Muscle layer of duodenum (tissue), 2 donors: ENCODE measurements around the gene RCE1.
"Not testable (repeated sequence)": the region's sequence is repeated elsewhere in the genome, so short reads cannot be mapped to it uniquely, and the experiment has no call there.

Experiments
- H3K27ac ChIP-seq: one replicate; pipeline ENCODE4 v1.7.0; 2013; ENCODE audit warnings: mild to moderate bottlenecking, low read length
- H3K27me3 ChIP-seq: one replicate; pipeline ENCODE4 v1.7.0; 2013; ENCODE audit warnings: low read depth, mild to moderate bottlenecking, control low read depth, low read length
- H3K36me3 ChIP-seq, 2 donors: one replicate each; pipeline ENCODE4 v1.7.0; 2013; ENCODE audit warnings: low read length in 2 of 2, control low read depth in 1 of 2, mild to moderate bottlenecking in 1 of 2; ENCODE audit not compliant: insufficient read depth in 2 of 2, control insufficient read depth in 1 of 2
- H3K4me1 ChIP-seq, 2 donors: one replicate each; pipeline ENCODE4 v1.7.0; 2013; ENCODE audit warnings: low read length in 2 of 2, mild to moderate bottlenecking in 2 of 2, control low read depth in 1 of 2, moderate library complexity in 1 of 2; ENCODE audit not compliant: insufficient read depth in 2 of 2, control insufficient read depth in 1 of 2
- H3K4me3 ChIP-seq, 2 donors: one replicate each; pipeline ENCODE4 v1.7.0; 2013; ENCODE audit warnings: low read length in 2 of 2, low read depth in 1 of 2, mild to moderate bottlenecking in 1 of 2
- H3K9me3 ChIP-seq, 2 donors: one replicate each; pipeline ENCODE4 v1.7.0; 2013; ENCODE audit warnings: low read length in 2 of 2, control low read depth in 1 of 2, mild to moderate bottlenecking in 1 of 2; ENCODE audit not compliant: control insufficient read depth in 1 of 2
- donor health status: healthy.

The RCE1 gene

GRCh38 chr11:66842896-66843775 is at the start of gene RCE1:
TSS of gene RCE1 (plus strand) at chr11:66843441. CDS start at chr11:66843456, 15 bp downstream.
- no peaks in the 10 kb centered on the region for H3K27me3 ChIP-seq
- H3K27ac ChIP-seq: peak within 1 kb of the TSS; percentile 92

GRCh38 chr11:66799815-66800214 is 43.4 kb upstream of the RCE1 start:
- H3K27me3 ChIP-seq, H3K4me3 ChIP-seq: not testable (repeated sequence)

More at GRCh38 chr11:66842896-66843775, at the start of gene RCE1:
- H3K4me1 ChIP-seq: peaks cover 13 to 24% of the 10 kb centered on the region in 2 donors
- H3K4me3 ChIP-seq: peak within 1 kb of the TSS; percentile 78 to 93
- H3K9me3 ChIP-seq: no peaks in the 10 kb centered on the region
- peaks cover 17 to 49% of the 10 kb centered on the region in 2 donors for H3K36me3 ChIP-seq

GRCh38 chr11:66800720-66801428 is 42.4 kb upstream of the RCE1 start:
- Histone ChIP-seq H3K4me3 (no peak overlapping the region), H3K27me3 (no peaks in the 10 kb centered on the region), H3K4me1 (no peaks in the 10 kb centered on the region), H3K27ac (no peak overlapping the region), H3K36me3 (peaks cover 0 to 4% of the 10 kb centered on the region in 2 donors), H3K9me3 (no peaks in the 10 kb centered on the region)

More at GRCh38 chr11:66799815-66800214, 43.4 kb upstream of the RCE1 start:
- not testable (repeated sequence) for H3K36me3 ChIP-seq, H3K4me1 ChIP-seq, H3K27ac ChIP-seq, H3K9me3 ChIP-seq

DNA sequence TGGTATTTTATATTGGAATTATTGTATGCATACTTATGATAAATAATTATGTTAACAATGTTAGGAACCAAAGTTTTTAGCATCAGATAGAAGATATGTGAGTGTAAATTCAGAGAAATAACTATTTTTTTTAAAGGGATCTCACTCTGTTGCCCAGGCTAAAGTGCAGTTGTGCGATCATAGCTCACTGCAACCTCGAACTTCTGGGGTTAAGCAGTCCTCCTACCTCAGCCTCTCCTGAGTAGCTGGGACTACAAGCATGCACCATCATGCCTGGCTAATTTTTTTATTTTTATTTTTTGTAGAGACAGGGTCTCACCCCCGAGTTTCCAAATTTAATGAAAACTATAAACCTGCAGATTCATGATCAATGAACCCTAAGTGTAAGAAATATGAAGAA is 33.6 kb upstream of the RCE1 start:
- Histone ChIP-seq H3K4me1 (no peaks in the 10 kb centered on the region), H3K9me3 (no peaks in the 10 kb centered on the region), H3K27ac (no peak overlapping the region), H3K4me3 (no peak overlapping the region), H3K36me3 (peaks cover 3% of the 10 kb centered on the region in 2 donors), H3K27me3 (no peaks in the 10 kb centered on the region)

GRCh38 chr11:66810576-66811185 is 32.6 kb upstream of the RCE1 start:
- no peak overlapping the region for H3K27ac ChIP-seq

DNA sequence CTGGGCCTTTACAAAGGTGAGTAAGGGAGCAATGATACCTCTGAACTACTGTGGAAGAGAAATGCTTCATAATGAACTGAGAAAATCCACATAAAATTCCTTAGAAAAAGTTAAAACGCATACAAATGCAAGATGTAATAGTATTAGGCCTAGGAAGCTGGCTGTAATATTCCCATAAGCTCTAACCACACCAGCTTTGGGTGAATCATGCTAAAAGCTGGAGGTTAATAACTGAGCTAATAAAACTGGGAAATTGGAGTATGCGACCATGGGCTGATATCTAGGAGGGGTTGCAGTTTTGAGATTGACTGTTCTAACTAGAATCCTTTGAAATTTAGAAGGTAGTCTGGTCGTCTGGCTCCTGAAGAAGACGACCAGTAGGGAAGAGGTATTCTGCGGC is 28.6 kb upstream of the RCE1 start:
- no peak overlapping the region for H3K27ac ChIP-seq
- H3K9me3 ChIP-seq: no peaks in the 10 kb centered on the region
- no peaks in the 10 kb centered on the region for H3K4me1 ChIP-seq
- H3K36me3 ChIP-seq: peaks cover 0 to 3% of the 10 kb centered on the region in 2 donors
- no peak overlapping the region for H3K4me3 ChIP-seq
- no peaks in the 10 kb centered on the region for H3K27me3 ChIP-seq

More at GRCh38 chr11:66810576-66811185, 32.6 kb upstream of the RCE1 start:
- no peaks in the 10 kb centered on the region for H3K4me1 ChIP-seq
- H3K27me3 ChIP-seq: no peaks in the 10 kb centered on the region
- no peaks in the 10 kb centered on the region for H3K9me3 ChIP-seq
- no peak overlapping the region for H3K4me3 ChIP-seq
- H3K36me3 ChIP-seq: peaks cover 3% of the 10 kb centered on the region in 2 donors

GRCh38 chr11:66815646-66816045 is 27.6 kb upstream of the RCE1 start:
- no peaks in the 10 kb centered on the region for H3K4me1 ChIP-seq
- no peaks in the 10 kb centered on the region for H3K27me3 ChIP-seq
- no peaks in the 10 kb centered on the region for H3K9me3 ChIP-seq
- H3K4me3 ChIP-seq: no peak overlapping the region
- H3K36me3 ChIP-seq: peaks cover 0 to 3% of the 10 kb centered on the region in 2 donors
- H3K27ac ChIP-seq: no peak overlapping the region

GRCh38 chr11:66818231-66818955 is 24.8 kb upstream of the RCE1 start:
- H3K27ac ChIP-seq: no peak overlapping the region
- H3K4me1 ChIP-seq: no peaks in the 10 kb centered on the region
- H3K9me3 ChIP-seq: no peaks in the 10 kb centered on the region
- H3K27me3 ChIP-seq: no peaks in the 10 kb centered on the region
- no peaks in the 10 kb centered on the region for H3K36me3 ChIP-seq
- no peak overlapping the region for H3K4me3 ChIP-seq

- H3K36me3 ChIP-seq: no peaks in the 10 kb centered on the region
- H3K4me1 ChIP-seq: no peaks in the 10 kb centered on the region
- no peaks in the 10 kb centered on the region for H3K27me3 ChIP-seq
- H3K9me3 ChIP-seq: no peaks in the 10 kb centered on the region
- H3K27ac ChIP-seq: no peak overlapping the region
- no peak overlapping the region for H3K4me3 ChIP-seq
These were observed 22.9 kb upstream of the RCE1 start for GRCh38 chr11:66820381-66820780.

- H3K27ac ChIP-seq: no peak overlapping the region
- H3K4me3 ChIP-seq: no peak overlapping the region
- H3K27me3 ChIP-seq: no peaks in the 10 kb centered on the region
- no peaks in the 10 kb centered on the region for H3K4me1 ChIP-seq
- no peaks in the 10 kb centered on the region for H3K36me3 ChIP-seq
- no peaks in the 10 kb centered on the region for H3K9me3 ChIP-seq
These were observed 22.3 kb upstream of the RCE1 start for GRCh38 chr11:66820901-66821300.

DNA sequence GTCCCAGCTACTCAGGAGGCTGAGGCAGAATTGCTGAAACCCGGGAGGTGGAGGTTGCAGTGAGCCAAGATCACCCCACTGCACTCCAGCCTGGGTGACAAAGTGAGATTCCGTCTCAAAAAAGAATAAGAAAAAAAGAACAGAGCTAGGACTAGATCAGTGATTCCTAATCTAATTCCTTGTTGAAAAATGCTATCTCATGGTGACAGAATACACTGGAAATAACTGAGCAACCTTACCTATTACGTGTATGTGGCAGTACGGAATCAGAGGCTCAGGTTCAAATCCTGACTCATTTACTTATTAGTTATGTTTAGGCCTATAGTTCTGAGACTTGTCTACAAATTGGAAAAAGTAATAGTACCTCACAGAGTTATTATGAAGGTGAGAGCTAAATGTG is 19.5 kb upstream of the RCE1 start:
- no peaks in the 10 kb centered on the region for H3K9me3 ChIP-seq
- no peak overlapping the region for H3K4me3 ChIP-seq
- no peak overlapping the region for H3K27ac ChIP-seq
- no peaks in the 10 kb centered on the region for H3K27me3 ChIP-seq
- H3K36me3 ChIP-seq: peaks cover 0 to 5% of the 10 kb centered on the region in 2 donors
- H3K4me1 ChIP-seq: no peaks in the 10 kb centered on the region
